GM21528 (cell line): Measurements from ENCODE around the gene STX11.

Source experiments
- ATAC-seq: cut with Tn5 transposase; IDR thresholded peaks from one replicate; pipeline ENCODE4 v1.9.1; 2021; ENCODE audit warnings: mild to moderate bottlenecking, moderate library complexity; ENCODE audit not compliant: unreplicated experiment, low FRiP score

The STX11 gene

DNA sequence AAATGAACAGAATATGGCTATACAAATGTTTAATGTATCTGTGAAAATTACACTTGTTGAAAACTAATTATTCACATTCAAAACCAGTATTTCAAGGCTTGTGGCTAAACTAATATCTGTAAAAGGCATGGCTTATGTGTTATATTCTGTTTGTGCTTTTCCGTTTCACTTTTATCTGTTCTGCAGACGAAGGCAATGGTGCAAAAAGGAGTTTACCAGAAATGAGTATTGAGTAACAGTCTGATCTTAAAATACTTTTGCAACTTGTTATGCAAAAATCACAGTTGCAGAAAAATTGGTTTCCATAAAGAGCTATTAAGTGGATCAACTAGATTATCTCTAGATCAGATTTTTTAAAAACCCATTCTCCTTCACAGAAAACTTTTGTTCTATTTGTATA, 9.4 kb upstream of the STX11 start:
- peak; percentile 73 for ATAC-seq

DNA sequence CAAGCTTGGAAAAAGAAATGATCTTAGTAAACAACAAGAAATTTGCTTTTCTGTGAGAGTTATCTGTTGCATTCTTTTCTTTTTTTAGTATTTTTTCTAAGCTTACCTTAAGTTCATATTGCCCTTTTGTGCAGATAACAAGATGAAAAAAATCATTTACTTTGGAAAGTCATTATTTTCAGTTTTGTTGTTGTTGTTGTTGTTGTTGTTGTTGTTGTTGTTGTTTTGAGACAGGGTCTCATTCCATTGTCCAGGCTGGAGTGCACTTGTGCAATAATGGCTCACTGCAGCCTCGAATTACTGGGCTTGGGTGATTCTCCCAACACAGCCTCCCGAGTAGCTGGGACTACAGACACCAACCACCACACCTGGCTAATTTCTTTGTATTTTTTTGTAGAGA, 8.8 kb upstream of the STX11 start:
- ATAC-seq: no peak

DNA sequence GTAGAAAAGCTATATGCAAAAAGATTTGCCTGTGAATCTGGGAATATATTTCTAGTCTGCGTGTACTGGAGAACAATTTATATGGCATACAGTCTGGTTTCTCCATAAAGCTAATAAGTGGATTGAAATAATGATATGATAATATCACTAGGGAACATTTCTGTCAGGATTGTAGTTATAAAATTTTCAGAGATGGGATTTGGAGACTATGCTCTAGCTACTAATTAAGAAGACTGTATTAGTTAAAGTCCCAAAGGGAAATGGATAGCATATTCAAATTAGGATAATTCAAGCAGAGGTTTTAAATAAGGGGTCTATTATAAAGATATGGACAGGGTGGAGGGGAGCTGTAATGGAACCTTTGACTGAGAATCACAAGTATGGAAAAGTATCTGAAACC, 7.2 kb upstream of the STX11 start:
- ATAC-seq: no peak

DNA sequence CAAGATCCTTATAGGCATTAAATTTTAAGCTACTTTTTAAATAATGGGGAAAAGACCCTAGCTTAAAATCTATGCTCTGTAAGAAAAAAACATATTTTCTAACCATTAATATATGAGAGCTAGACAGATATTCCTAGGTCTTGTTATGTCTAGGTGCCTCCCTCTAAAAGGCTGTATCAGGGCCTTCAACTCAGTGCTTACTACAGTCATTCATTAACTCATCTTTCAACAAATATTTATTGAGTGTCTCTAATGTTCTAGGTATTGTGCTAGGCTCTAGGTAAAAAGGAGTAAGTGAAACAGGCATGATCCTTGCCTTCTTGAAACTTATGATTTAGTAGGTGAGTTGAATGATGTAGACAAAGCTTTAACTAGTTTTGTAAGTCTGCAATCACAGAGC, 6.4 kb upstream of the STX11 start:
- no peak for ATAC-seq

DNA sequence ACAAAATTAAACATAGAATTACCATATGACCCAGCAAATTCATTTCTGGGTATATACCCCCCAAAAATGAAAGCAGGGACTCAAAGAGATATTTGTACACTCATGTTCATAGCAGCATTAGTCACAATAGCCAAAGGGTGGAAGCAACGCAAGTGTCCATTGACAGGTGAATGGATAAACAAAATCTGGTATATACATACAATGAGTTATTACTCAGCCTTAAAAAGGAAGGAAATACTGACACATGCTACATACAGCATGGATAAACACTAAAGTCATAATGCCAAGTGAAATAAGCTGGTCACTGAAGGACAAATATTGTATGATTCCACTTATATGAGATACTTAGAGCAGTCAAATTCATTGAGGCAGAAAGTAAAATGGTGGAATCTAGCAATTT, 5.3 kb upstream of the STX11 start:
- ATAC-seq: no peak

DNA sequence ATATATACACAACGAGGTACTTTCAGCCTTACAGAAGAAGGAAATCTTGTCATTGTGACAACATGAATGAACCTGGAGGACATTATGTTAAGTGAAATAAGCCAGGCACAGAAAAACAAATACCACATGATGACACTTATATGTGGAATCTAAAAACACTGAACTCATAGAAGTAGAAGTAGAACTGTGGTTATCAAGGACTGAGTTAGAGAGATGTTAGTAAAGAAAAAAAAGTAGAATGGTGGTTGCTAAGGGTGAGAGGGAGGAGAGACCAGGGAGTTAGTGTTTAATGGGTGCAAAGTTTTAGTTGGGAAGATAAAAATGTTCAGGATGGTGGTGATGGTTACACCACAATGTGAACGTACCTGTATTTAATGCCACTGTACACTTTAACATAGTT, 4.8 kb upstream of the STX11 start:
- ATAC-seq: no peak

DNA sequence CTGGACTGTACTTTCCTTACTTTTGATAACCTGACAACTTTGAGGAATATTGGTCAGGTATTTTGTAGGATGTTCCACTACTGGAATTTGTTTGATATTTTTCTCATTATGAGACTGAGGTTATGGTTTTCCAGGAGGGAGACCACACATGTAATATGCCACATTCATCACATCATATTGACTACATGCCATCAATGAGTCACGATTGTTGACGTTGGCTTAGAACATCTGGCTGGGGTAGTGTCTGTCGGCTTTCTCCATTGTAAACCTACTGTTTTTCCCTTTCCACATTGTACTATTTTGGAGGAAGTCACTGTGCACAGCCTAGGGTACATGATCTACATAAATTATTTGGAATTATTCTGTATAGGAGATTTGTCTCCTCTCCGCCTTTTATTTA, 1.4 kb upstream of the STX11 start:
- ATAC-seq: no peak

DNA sequence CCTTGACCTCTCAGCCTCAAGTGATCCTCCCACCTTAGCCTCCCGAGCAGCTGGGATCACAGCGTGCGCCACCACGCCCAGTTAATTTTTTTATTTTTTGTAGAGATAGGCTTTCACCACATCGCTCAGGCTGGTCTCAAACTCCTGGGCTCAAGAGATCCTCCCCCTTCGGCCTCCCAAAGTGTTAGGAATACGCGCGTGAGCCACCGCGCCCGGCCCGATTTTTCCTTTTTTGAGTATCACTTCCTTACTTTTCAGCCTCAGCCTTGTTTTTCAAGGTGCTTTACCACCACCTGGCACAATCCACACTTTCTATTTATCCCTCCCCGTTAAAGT, 791 bp upstream of the STX11 start:
- ATAC-seq: no peak

DNA sequence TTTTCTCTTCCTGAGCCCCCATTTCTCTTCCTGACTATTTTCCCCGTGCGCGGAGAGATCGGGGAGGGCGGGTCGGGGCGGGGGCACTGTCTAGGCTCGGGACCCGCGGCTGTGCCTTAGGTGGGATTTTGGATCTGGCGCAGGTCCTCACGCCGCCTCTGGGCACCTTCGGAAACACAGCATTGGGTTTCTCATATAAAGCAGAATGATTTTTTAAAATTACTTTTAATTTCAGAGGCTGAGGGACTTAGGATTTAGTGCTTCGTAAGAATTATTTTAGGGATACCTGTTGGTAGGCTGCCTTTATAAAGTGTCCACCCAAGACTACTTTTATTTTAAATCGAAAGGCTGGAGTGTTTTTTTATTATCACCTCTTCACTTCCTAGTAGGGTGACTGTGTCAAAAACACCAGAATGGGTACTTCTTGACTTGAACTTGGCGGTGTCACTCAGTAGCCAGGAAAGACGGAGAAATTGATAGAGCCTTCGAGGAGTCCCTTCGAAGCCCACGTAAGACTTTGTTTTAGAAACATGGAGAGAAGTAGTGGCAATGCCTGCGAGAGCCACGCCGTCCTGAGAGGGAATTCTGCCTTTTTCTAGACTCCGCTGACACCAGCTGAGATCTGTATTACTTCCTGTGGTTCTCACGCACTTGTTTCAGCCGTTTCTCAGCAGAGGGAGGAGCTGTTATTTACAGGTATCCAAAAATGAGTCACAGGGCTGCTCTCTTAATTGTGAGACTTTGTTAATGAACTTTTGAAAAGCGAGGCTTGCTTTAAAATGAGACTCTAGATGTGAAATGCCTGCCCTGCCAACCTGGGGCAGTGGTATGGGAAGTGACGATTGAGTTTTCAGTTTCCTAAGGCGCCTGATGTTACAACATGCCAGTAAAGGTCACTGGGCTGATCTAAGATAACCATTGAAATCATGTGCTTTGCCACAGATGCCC, 667 bp downstream of the STX11 start:
- ATAC-seq: peak; percentile 62

DNA sequence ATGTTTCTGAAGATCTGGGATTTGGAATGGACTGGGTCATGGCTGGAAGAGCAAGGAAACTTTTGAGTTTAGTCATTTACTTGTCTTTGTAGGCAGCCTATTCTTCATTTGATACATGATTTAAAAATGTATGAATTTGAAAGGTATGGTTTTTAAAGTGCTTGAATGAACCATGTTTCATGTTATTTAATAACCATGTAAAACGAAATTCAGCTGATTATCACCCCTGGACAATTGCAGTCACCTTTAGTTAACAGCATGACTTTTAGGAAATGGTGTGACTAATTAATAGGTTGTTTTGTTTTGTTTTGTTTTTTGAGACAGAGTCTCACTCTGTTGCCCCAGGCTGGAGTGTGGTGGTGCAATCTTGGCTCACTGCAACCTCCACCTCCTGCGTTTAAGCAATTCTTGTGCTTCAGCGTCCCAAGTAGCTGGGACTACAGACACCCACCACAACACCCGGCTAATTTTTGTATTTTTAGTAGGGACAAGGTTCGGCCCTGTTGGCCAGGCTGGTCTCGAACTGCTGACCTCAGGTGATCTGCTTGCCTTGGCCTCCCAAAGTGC, 2.1 kb downstream of the STX11 start:
- ATAC-seq: no peak

DNA sequence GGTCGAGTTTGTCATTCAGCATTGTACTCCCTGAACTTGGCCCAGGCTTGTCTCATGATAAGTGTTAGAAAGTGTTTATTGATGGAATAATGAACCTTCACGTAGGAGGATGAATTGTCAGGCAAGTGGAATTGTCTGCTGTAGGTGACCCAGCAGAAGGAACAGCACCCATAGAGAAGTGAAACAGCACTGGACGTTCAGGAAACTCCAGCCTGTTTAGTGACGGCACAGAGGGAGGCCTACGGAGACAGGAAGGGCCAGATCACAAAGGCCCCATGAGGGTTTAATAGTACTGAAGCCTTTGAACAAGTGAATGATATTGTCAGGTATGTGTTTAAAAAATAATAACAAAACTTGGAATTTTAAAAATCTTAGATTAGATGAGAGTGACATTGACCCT, 2.9 kb downstream of the STX11 start:
- ATAC-seq: no peak

DNA sequence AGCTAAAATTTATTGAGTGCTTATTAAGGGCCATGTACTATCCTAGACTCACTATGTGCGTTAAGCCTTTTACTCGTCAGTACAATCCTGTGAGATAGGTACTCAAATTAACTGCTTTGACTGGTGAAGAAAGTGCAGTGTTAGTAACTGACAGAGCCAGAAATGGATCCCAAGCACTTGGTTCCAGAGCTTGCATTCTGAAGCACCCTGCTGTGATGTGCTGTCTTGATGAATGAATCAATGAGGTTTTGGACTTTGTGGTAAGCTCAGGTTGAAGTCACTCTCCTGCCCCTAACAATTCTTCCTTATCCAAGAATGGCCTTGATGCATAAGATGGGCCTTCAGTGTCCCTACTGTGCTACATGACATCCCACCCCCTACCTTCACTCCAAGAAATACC, 3.7 kb downstream of the STX11 start:
- no peak for ATAC-seq

DNA sequence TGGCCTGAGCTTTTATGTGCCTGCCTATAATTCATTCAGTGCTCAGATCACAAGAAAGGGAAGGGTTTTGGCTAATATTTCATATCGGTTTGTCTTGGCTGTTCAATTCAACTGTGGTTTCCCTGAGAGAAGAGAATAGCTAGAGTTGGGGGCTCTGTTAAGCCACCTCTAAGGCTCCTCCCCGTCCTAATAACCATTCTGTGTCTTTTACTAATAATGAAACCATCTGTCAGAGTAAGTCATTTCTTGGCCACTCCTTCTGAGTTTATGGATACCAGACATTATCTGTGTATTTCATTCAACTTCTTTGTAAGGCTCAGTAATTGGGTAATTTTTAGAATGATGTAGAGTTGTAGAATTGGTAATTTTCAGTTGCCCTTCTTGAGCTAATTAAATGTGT, 5.2 kb downstream of the STX11 start:
- ATAC-seq: peak; percentile 49

DNA sequence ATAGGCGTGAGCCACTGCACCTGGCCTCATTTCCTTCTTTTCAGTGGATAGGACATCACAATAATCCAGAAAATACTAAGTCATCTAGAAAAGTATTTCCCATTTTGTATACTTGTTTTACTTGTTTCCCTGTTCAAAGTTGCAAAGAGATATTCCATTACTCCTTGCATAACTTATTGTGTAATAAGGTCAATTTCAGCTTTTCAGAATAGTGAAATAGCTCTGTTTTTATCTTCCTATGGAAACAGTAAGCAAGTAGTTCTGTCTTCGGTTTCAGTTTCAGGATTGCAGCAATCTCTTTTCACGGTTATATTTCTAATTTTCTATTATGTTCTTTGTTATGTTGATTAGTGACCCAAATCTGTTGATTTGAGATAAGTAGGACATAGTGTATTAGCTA, 6.0 kb downstream of the STX11 start:
- no peak for ATAC-seq

DNA sequence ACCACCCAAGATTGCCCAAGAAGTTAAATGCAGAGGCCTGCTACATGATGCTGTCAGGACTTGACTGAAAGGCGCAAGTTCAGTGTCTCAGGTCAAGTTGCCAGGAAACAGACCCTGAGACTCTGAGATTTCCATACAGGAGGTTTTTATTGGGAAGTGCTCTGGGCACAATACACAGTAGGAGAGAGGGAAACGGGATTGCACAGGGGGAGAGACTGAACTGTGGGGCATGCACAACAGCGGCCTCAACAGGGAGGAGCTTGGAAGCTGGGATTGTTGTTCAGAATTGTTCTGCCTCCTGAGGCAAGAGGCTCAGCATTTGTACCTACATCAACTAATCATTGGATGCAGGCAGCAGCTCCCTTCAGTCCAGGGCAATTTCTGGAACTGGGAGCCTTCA, 6.7 kb downstream of the STX11 start:
- ATAC-seq: no peak

DNA sequence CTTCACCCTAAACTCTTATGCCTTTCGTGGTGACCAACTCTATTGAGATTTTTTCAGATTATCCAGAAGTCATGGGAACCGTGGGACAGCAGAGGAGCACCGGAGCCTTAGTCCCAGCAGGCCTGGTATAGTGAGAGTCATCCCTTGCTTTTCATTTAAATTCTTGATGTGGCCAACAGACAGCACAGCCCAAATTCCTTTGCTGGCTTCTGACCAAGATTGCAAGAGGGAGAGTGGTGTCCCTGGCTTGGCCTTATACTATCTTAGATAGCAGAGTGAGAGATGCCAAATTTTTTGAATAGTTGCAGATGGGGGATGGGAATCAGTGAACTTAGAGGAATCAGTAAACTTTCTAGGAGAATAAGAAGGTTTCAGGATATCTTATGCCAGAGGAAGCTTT, 7.8 kb downstream of the STX11 start:
- ATAC-seq: no peak

DNA sequence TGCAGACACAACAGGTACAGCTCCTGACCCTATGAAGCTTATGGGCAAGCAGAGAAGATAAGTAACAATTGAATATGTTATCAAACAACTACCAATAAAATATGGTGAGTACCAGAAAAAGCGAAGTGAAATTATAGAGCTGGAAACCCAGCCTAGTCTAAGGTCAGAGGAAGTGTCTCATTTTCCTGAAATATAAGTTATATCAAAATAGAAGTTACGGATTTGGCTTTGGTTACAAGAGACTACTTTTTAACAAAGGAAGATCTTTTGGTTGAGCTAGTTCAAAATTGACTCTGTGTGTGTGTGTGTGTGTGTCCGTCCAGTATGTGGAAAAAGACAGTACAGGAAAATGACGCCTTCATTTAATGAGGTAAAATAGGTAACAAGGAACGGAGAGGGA, 8.9 kb downstream of the STX11 start:
- ATAC-seq: no peak

DNA sequence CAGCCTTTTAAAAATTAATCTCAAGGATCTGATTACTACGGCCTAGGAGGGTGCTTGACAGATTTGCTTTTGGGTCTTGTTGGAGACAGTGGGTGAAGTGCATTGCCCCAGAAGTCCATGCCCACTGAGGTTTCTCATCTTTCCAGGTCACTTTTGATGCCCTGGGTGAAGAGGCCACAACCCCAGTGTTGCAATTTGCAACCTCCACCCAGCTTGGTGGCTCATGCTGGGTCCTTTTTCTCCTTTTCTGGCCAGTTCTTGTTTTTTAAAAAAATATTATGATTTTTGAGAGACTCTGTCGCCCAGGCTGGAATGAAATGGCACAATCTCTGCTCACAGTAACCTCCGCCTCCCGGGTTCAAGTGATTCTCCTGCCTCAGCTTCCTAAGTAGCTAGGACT, 9.4 kb downstream of the STX11 start:
- no peak for ATAC-seq

DNA sequence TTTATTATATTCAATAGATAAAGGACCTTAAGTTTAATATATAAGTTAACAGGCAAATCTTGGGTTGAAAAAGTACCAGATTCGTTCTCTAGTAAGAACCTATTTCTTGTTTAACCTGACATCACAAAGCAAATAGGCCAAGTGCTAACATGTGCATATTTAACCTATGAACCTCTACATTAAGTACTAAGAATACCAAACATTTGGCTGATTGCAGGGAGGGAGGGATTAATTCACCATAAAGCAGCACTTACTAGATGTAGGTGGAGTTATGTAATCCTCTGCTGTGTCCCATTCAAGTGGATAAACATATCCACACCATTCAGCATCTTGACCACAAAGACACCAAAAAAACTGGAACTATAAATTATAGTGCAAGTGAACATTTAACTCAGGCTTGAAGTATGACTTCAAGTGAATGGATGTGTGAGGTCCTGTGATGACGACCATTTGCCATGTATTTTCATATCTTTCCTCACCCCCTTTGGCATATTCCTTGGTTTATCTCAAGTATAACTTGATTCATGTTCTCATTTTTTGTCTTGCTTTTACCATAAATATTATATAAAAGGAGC, 10.2 kb downstream of the STX11 start:
- no peak for ATAC-seq

DNA sequence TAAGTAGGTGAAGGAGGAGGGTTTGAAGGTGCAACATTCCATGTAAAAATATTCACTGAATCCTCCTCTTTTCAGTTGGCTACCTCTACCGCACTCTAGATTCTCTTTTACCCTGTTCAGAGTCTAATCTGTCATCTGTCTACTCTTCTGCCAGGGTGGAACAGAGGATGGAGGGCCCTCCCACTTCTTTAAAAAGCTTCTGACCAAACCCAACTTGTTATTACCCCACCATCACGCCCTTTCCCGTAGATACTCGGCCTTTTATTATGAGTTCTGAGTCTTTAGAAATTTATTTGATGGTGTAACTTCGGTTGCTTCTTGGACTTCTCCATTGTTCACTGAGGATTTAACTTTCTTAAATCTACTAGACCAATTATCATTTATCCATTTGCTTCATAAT, 11.7 kb downstream of the STX11 start:
- ATAC-seq: no peak

DNA sequence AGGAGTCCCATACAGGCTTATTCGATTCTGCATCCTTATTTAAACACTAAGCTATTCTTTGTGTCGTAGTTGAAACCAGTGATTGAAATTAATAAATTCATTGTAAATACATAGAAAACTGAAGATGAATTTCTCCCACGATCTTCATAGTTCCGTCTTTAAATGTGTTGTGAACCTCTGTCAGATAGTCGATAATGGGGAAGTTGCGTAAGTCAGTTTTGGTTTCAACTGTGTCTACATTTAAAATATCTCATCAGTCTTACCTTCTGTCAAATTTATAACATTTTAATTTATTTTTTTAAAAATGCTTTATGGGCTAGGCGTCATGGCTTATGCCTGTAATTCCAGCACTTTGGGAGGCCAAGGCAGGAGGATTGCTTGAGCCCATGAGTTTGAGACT, 12.7 kb downstream of the STX11 start:
- peak; percentile 73 for ATAC-seq

DNA sequence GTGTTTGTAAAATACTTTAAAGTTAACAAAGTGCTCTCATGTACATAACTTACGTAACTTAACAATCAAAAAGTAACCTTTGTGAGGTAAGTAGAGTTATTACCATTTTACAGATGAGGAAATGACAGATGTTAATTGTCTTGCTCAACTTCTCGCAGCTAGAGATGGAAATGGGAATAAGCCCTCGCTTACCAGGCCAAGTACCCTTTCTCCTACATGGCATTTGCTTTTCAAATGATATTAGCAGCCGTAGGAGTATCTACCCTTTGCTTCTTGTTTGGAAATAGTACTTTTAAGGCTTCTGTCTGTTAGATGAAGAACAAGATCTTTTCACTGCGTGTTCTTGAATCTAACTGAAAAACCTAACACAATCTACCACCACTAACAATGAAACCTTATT, 15.5 kb downstream of the STX11 start:
- no peak for ATAC-seq
